Mucosa of gallbladder (tissue), 1 donor: Measurements from ENCODE around the gene NKX2-2. TPM values are rescaled to one million over a fixed set of nuclear protein-coding genes. Genes with fewer than 3 reads are reported as not detected.
"Not testable (repeated sequence)": the region's sequence is repeated elsewhere in the genome, so short reads cannot be mapped to it uniquely, and the experiment has no call there.

Experiments
- DNase-seq: peaks from one replicate; pipeline ENCODE4 v3.0.0-alpha.2; 2020; ENCODE audit warnings: low spot score
- total RNA-seq: library from RNA; stranded (reverse); gene quantifications from one replicate; pipeline ENCODE4 v1.2.1, GENCODE V29; 2021
- donor health status: DM: no; HTN: no; CAD: no.

NKX2-2 gene
- total RNA-seq, 1 donor from 2014 or later = not detected

DNA sequence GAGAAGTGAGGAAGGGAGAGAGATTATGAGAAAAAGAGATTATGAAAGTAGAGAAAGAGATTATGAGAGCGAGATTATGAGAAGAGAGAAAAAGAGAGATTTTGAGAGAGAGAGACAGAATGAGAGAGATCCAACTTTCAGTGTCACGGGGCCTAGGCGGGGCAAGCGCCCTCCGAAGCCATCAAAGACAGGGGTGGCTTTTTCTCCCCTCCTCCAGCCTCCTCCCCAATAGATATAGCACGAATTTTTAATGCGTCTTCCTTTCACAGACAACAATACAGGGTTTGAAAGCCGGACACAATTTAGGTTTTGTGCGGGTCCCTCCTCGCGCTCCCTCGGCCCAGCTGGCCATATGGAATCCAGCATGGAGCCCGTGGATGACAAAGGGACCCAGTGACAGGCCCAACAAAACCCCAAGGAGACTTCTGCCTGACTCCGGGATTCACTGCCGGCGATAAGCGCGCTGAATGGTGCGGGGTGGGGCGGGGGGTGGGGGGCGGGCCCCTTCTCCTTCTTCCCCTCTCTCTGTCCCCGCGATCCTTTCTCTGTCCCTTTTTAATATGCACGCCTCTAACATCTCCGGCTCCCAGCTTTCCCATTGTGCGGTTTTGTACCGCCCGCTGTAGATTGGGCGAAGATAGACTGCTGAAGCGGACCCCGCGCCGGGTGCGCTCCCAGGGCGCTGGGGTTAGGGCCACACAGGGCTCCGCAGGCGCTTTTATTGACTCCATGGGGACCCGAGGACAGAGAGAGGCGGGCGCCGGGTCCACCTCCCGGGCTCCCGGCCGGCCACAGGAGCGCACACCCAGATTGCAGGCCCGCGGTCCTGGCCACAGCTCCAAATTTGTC lies 5.4 kb downstream of the NKX2-2 start:
- DNase-seq = no peak

DNA sequence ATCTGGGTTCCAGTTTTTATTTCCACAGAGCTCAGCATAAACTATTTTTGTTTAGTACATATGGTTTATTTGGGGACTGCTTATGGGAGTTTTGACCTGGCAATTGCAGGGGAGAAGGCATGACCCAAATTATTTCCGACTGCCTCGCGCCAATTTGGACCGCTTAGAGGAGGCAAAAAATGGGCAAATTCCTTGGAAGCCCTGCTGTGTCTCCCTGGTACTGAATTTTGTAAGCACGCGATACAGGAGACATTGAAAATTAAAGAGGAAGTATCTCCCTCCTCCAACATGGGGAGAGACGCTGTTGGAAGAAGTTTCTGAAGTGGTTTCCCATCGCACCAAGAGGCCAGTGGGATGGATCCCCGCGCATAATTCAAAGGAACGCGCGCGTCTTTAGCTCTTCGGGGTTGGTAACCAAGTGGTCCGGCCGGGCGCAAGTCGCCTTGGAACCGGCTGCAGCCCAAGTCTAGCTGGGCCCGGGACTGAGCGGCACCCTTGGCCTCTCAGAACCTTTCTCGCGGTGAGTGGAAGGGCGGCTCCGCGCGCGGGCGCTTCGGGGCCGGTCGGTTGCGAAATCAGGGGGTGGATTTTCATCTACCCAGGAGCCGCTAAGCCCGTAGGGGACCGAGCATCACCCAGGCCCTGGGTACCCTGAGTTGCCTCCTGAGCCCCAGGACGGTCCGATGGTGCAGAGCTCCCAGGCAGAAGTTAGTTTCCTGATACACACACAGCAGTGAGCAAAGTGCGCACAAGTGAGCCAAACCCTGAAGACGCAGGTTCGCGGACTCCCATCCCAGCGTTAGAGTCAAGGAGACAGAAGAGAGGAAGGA lies 6.2 kb downstream of the NKX2-2 start:
- DNase-seq = no peak

DNA sequence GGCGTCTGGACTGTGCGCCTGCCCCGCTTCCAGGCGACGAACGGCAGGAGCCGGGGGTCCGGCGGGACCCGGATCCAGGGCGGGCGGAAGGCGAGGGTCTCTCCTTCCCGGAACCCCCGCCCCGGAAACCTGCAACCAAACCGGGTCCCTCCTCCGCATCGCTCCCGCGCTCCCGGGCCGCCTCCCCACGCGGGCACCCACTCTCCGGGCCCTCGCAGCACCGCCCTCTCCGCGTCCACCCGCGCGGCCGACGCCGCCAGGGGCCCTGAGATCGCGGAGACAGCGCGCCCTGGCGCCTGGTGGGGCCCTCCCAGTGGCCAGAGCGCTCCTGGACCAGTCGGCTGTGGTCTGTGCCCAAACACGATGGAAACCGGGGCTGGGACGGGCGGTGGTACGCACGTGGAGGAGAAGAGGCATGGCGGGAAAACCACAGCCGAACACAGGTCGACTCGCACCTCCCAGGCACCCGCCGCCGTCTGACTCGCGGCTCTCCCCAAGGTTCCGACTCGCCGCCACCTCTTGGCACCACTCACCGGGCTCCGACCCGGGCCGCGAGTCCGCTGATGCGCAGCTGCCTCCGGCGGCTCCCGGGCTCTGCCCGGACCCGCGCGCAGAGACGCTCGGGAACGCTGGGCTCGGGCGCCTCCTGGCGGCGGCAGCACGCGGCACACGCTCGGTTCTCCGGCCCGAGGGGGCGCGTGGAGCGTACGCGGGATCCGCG lies 7.9 kb downstream of the NKX2-2 start:
- DNase-seq = peak; percentile 38

DNA sequence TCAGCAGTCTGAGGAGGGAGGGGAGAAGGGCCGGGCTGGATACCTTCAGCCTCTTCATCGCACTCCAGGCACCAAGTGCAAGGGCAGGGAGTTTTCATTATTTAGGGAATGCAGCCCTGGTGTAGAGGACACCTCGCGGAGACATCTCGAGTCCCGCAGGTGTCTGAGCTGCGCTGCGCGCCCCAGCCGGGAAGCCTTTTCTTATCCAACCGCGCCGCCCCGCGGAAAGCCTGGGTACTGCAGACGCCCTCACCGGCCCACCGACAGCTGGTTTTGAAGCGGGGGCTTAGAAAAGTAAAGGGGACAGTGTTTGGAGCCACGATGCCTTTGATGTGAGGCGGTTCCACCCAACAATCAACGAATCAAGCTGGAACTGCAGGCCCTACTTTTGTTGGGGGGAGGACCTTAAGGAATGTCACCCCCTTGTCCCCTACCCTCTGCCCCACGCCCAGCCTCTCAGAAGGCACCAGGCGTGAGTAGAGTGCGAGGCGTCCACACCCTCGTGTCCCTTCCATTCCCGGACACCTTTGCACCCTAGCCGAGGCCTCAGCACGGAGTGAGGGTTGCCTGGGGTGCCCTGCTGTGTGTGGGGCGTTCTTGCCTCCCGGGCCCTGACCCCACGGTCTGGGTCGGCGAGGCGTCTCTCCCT lies 8.6 kb downstream of the NKX2-2 start:
- DNase-seq = peak; percentile 57

DNA sequence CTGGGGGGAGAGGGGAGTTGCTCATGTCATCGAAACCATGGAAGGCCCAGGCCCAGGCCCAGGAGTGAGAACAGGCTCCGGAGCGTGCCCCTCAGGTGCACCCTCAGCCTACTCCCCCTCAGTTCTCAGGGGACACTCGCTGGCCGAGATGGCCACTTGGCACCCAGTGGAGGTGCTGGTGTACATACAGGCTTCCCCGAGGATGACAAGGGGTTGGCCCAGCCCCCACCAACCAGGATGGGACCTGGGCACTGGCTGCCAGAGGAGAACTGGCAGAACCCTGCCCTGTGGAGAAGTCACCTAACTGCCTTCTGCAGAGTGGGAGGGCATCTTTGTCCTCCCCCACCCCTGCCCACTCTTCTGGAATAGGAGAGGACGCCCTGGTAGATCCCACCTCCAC lies 9.5 kb downstream of the NKX2-2 start:
- DNase-seq = no peak

DNA sequence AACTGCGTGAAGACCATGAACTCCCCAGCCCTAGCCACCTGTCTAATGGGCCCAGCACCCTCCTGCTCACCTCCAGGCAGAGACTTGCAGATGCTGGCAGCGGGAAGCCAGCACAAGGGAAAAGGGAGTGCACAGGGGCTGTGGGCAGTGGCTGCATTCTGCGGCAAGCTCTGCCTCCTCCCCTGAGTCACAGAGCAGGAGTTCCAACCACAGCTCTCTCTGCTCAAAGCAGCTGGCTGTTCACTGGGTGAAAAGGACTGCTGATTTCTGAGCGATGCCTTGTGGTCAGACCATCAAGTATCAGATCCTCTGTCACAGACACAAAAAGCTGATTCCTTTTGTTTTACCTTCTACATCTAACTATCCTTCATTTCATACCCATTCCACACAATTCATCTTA lies 10.5 kb downstream of the NKX2-2 start:
- no peak for DNase-seq

DNA sequence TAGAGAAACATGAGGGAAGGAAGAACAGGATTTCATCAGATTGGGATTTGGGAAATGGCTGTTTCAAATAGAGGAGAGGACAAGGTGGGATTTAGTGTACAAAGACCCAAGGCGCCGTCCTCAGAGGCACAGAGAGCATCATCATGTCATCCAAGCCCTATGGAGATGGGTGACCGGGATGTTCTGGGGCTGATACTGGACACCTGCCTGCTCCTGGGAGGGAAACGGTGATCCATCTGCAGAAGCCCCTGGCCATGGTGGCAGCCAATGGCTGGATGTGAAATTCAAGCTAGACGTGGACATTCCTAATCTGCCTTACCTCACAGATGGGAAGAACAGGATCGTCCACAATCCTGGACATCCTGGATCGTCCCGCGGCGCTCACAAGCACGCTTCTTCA lies 12.7 kb downstream of the NKX2-2 start:
- DNase-seq = no peak

DNA sequence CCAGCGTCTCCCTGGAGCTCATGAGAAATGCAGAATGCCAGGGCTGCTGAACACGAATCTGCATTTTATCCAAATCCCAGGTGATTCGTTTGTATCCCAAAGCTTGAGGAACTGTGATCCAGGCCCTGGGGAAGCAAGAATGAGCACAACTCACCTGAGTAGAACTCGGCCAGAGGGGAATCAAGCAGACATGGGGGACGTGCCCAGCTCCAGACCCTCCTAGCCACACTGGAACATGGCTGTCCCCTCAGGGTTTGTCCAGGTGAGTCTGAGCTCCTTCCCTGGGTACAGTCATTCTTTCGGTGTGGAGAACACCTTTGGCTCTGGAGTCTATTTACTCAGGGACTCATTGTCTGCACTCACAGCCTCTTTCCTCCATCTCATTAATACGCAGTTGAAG lies 13.3 kb downstream of the NKX2-2 start:
- DNase-seq = no peak

DNA sequence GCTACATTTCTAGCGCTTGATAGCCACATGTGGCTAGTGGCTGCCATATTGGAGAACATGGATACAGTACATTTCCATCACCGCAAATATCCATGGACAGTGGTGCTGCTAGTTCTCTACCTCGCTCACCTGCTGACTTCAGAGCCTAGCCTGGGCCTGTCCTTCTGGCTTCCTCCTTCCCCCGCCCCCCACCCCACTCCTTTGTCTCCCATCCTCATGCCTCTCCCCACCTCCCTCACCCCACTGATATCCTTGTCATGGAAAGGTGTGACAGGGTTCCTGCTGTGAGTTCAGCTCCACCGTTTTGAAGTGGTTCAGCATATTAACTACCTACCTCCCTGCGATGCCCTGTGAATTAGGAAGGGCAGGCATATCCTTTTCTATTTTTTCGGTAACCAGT lies 14.2 kb downstream of the NKX2-2 start:
- DNase-seq = no peak

DNA sequence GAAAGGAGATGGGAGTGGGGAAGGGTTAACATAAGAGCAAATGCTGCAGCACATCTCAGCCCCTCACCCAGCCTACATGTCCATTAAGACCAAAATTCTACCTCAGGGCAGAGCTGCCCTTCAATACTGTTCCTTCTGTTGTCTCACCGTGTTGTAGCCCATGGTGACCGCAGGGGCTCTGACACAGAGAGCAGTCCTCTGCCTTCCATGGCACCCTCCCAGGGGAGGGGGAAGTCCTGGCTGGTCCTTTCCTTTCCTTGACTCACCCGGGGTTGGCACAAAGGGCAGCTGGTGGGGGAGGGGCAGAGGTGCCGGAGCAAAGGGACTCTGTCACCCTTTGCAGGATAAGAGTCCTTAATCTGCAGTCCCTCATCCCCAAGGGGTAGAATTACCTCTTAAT lies 15.2 kb downstream of the NKX2-2 start:
- DNase-seq = no peak

DNA sequence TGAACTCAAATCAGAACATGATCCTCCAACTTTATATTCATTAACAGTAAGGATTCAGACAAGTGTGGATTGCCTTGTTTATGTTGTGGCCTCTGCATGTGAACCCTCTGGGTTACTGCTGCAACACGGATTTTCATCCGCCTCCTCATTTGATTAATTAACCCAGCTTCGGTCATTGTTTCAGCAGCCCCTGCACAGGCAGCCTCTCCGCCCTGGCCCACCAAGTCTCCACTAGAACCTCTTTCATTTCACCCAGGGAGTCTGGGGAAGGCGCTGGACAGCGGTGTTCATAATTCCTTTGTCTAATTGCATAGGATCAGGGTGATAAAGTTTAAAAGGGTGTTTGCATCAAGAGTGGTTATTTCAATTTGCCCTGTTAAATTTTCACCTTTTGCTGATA lies 15.7 kb downstream of the NKX2-2 start:
- no peak for DNase-seq

DNA sequence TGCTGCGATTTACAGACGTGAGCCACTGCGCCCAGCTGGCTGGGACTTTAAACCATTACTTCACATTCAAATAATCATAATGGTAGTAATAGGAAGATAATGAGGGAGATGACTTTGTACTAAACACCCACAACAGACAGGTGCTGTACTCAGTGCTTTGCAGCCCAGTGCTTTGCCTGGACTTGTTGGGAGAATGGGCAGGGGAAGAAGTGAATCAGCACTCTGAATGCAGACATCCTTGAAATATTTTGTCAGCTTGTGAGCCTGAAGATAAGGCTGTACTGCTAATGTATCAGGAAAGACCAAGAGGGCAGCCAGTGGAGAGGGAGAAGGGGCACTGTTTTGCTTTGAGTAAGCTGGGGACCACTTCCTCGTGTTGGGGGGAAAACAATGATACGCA lies 17.4 kb downstream of the NKX2-2 start:
- DNase-seq = no peak

DNA sequence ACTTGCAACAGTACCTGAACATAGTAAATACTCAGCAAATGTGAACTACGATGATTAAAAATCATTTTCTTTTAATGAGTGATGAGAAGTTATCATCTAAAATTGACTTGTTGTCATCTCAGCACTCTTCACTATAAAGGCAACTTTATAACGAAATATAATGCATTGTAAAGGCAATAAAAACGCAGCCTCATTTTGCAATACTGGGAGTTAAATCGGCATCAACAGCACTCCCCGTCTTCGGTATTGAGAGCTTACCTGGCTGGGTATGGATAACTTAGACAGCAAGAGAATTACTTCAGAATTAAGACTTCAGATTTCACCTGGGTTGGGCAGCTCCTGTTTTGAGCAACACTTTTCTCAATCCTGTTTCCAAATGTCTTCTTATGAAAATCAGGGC lies 20.8 kb downstream of the NKX2-2 start:
- no peak for DNase-seq

DNA sequence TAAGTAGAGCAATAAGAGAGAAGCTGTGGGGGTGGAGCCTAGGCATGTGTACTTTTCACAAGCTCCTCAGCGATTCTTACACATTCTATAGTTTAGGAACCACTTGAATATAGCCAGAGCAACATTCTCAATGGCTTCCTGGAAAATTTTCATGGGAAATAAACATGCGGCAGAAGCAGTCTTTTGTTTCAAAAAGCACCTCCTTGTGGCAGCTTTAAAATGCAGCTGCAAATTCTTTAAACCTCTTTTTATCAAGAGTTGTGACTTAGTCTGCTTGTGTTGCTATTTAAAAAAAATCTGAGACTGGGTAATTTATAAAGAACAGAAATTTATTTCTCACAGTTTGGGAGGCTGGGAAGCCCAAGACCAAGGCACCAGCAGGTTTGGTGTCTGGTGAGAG lies 23.8 kb downstream of the NKX2-2 start:
- no peak for DNase-seq

DNA sequence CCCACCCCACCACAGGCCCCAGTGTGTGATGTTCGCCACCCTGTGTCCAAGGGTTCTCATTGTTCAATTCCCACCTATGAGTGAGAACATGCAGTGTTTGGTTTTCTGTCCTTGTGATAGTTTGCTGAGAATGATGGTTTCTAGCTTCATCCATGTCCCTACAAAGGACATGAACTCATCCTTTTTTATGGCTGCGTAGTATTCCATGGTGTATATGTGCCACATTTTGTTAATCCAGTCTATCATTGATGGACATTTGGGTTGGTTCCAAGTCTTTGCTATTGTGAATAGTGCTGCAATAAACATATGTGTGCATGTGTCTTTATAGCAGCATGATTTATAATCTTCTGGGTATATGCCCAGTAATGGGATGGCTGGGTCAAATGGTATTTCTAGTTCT lies 33.7 kb downstream of the NKX2-2 start:
- DNase-seq = not testable (repeated sequence)

DNA sequence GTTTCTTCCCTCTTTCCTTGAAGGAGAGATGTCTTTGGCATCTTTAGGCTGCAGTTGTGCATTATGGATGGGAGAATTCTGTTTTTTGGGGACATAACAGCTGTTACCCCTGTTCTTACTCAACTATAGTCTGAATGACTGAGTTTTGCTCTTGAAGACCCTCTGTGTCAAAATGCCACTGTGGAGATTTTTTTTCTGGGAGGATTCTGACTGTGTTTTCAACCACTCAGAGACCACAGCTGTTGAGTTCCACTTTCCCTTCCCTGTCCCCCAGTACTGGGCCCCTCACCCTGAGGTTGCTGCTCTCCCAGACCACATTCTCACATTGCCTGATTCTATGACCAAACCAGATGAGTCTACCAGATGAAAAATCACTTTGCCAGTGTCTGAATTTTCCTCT lies 48.1 kb downstream of the NKX2-2 start:
- DNase-seq = no peak

DNA sequence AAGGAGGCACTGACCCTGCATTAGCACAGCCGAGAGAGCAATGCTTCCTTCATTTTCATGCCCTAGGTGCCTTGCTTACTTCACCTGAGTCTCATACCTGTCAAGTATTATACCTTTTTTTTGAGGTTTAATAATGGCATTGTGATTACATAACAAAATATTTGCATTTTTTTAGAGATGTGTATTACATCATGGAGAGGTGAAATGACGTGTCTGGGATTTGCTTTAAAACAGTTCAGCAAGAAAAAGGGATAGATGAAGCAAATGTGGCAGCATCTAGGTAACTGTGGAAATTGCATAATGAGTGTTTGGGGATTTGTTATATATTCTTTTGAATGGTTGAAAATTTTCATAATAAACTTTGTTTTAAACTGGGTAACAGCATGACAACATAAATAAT lies 48.9 kb downstream of the NKX2-2 start:
- DNase-seq = no peak

Other genes starting within 250 kb of the NKX2-2 start
- 48.2 TPM for gene XRN2, start 210.7 kb downstream of the NKX2-2 start, total RNA-seq
- not detected for gene NKX2-4, start 116.5 kb downstream of the NKX2-2 start, total RNA-seq
- gene PAX1, start 191.6 kb upstream of the NKX2-2 start, total RNA-seq = not detected